ENCODE measurements around the gene ADGRG6.
"Not testable (repeated sequence)": the region's sequence is repeated elsewhere in the genome, so short reads cannot be mapped to it uniquely, and the experiment has no call there.

DNA sequence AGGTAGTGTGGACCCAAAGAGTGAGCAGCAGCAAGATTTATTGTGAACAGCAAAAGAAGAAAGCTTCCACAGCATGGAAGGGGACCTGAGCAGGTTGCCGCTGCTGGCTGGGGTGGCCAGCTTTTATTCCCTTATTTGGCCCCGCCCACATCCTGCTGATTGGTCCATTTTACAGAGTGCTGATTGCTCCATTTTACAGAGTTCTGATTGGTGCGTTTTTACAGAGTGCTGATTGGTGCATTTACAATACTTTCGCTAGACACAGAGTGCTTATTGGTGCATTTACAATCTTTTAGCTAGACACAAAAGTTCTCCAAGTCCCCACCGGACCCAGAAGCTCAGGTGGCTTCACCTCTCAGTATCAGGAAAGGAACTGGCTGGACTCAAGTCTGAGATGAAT, 149.0 kb downstream of the ADGRG6 start:
- TF ChIP-seq ASH2L (IDR thresholded peaks at IDR 0.05; ENCODE audit: borderline replicate concordance, low read depth); EZH2 (IDR thresholded peaks at IDR 0.05; ENCODE audit: borderline replicate concordance, control insufficient read depth, low read depth, low read length): not testable (repeated sequence)
- TF ChIP-seq, protein P1, sequence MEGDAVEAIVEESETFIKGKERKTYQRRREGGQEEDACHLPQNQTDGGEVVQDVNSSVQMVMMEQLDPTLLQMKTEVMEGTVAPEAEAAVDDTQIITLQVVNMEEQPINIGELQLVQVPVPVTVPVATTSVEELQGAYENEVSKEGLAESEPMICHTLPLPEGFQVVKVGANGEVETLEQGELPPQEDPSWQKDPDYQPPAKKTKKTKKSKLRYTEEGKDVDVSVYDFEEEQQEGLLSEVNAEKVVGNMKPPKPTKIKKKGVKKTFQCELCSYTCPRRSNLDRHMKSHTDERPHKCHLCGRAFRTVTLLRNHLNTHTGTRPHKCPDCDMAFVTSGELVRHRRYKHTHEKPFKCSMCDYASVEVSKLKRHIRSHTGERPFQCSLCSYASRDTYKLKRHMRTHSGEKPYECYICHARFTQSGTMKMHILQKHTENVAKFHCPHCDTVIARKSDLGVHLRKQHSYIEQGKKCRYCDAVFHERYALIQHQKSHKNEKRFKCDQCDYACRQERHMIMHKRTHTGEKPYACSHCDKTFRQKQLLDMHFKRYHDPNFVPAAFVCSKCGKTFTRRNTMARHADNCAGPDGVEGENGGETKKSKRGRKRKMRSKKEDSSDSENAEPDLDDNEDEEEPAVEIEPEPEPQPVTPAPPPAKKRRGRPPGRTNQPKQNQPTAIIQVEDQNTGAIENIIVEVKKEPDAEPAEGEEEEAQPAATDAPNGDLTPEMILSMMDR (IDR thresholded peaks at IDR 0.05 in 2 of 3, conservative IDR thresholded peaks at IDR 0.05 in 1 of 3; ENCODE audit: control insufficient read depth in 2 of 3, extremely low read depth in 1 of 3, insufficient read depth in 1 of 3, low read depth in 3 of 3, low read length in 3 of 3) = not testable (repeated sequence)
